Stimulated activated naive CD4-positive, alpha-beta T cell (primary cell): ENCODE data around the gene INHA.

Experiments
- DNase-seq, 6 experiments: peaks; one replicate each; lab custom pipeline; 2025; lab: John Stamatoyannopoulos, UW

Gene INHA

GRCh38 chr2:219540784-219541504, 31.2 kb upstream of the INHA start:
- DNase-seq = no peak

DNA sequence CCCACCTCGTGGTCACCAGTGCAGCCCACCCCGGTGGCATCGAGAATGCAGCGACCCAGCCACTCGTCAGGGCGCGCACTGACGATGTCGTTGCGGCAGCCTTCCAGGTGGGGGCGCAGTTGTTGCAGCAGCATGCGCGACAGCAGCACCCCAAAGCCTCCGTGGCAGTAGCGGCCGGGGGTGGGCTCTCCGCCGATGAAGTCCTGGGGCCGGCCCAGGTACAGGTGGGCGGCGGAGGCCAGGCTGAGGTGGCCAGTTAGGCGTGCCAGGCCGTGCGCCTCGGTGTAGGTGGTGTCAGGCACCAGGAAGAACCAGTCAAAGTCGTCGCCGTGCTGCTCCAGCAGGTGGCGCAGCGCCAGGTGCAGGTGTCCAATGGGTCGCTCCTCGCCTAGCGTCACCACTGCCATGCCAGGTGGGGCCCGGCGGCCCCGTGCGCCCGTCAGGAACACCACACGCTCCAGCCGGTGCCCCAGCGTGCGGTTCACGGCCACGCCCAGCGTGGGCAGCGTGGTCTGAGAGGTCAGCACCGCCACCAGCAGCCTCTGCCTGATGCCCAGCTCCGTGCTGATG, 30.4 kb upstream of the INHA start:
- peak; percentile 74 to 98 (median 88) for DNase-seq

DNA sequence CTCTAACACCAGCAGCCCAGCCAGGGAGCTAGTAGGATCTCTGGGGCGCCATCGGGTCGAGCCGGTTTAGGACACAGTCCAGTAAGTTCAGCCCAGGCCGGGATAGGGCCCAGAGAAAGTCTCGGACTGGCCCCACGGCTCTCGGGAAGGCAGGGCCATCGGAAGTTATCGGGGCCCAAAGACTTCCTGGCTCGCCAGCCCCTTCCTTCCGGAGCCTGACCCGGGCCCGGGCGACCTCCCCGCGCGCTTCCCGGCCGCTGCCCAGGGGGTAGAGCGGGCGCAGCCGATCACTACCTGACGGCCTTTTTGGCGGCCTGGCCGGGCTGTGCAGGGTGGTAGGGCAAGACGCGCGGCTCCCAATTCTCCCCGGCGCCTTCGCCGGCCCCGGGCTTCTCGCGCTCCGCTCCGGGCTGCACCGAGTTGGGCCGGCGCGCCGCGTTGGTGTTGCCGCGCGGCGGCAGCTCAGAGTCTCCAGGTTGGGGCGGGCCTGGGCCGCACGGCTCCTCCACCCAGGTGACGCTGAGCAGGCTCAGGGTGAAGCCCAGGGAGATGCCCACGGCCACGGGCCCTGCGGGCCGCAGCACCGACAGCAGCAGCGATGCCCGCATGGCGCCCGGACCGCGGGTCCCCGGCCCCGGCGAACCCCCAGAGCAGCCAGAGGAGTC, 29.0 kb upstream of the INHA start:
- DNase-seq = peak in 1 of 6 experiments; percentile 81

DNA sequence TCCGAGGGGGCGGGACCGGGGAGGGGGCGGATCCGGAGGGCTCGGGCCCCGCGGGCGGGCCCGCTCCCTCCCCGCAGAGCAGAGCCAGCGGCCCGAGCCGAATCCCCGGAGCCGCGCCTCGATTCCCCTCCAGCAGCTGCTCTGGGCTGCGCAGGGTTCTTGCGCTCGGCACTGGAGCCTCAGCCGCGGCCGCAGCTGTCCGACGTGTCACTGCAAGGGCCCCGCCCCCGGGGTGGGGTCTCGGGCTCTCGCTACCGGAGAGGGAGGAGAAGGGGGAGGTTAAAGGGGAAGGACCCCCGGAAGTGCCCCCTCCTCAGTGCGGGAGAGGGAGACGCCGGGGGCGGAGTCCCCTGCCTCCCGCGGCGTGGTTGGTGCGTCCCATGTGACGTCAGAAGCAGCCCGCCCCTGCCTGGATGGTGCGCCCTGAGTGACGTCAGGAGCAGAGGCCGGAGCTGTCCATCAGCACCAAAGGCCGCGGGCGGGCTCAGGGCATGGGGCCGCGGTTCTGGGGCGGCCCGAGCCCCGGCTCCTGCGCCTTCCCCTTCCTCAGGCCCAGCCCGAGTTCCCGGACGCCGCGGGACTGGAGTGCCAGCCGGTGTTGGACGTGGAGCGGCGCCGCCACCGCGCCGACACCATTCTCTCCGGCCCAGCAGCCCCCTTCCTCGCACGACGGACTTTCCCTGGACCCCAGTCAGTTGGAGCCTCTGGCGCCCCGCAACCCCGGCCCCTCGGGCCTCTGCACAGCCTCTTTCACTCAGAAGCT, 28.3 kb upstream of the INHA start, which contains the start of the genes CHPF and TMEM198:
CHPF (minus strand) TSS at position 214 of the 763 bp plus-strand sequence. CDS start 271 bp downstream, outside the sequence.
TMEM198 (plus strand) TSS at position 433 of the 763 bp plus-strand sequence. CDS start 700 bp downstream, outside the sequence.
- peak; percentile 80 to 94 (median 88) for DNase-seq

DNA sequence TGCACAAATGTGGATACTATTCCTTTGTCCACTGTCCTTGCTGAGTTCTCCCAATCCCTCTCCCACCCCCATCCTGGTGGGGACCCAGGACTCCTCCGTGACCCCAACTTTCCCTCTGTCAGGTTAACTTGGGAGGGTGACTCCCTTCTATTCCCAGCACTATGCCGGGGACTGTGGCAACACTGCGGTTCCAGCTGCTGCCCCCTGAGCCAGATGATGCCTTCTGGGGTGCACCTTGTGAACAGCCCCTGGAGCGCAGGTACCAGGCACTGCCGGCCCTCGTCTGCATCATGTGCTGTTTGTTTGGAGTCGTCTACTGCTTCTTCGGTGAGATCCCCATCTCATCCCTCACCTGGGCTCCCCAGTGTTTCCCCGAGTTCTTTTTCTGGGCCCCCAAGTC, 27.5 kb upstream of the INHA start:
- no peak for DNase-seq

DNA sequence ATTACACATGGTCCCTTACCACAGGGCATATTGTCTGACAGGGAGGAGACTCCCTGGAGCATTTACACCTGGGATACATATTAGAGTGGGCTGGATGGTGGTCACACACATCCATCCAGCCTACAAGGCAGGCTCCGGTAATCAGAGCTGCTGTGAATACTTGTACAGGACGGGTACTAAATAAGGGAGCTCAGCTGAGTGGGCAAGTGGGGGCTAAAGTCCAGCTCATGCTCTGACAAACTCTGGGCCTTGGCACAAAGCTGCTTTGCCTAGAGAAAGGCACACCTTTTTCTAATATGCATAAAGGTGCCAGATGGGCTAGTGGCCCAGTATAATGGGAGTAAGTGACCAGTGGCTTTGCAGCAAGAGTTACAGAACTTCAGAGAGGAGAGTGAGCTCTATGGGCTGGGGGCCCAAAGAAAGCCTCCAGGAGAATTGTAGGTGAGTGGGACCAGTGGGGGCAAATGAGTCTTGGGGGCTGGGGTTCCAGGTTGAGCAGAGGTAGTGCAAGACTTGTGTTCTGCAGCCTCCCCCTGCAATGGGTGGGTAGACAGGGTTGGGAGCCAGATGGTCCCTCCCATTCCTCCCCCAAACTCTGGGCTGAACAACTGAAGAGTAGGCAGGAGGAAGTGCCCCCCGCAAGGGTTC, 26.7 kb upstream of the INHA start:
- no peak for DNase-seq

DNA sequence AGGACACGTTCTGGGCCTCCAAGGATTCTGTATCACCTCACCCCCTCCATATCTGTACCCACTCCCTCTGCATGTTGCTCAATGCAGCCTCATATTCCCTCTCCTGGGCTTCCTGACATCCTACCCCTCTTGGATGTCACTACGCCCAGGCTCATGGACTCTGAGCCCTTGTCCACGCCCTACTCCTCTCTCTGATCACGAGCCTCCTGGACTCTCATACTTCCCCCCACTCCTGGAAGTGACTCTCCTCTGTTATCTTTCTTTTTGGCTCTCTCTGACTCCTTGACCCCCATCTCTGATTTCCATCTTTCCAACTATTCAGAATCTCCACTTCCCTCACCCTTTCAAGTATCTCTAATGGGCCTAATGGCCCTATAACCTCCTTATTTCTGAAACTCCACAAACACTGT, 26.2 kb upstream of the INHA start:
- no peak for DNase-seq

GRCh38 chr2:219547621-219548020, 24.5 kb upstream of the INHA start:
- no peak for DNase-seq

GRCh38 chr2:219548990-219549389, 23.1 kb upstream of the INHA start:
- DNase-seq = no peak

GRCh38 chr2:219549619-219550018, 22.5 kb upstream of the INHA start:
- no peak for DNase-seq

GRCh38 chr2:219551441-219552381, 20.4 kb upstream of the INHA start:
- no peak for DNase-seq

DNA sequence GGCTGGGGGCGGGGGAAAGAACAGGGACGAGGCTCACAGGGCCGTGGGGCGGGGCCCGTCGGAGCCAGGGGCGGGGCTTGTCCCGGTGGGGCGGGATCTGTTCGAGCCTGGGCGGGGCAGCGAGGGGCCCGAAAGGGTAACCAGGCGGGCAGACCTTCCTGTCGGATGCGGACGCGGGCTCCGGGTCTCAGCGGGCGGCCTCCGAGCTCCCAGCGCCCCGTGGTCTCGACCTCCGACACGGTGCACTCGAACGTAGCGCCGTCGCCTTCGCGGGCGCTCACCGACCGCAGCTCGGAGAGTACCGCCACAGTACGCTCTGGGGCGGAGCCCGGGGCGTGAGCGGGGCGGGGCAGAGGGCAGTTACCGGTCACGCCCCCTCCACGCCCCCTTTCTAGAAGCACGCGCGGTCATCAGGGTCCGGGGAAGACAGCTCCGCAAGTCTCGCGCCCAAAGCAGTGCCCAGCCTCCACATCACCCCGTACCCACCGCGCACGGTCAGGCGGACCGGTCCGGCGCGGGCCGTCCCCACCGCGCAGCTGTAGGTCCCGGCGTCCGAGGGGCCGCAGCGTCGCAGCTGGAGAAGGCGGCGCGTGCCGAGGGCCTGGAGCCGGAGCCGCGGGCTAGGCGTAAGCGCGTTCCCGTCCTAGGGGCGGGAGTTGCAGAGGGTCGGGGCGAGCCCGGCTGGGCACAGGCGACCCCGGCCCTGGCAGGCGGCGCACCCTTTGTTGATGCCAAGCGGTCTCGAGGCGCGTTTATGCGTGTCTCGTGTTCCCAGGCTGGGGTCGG, 19.5 kb upstream of the INHA start:
- DNase-seq = peak; percentile 60 to 86 (median 76)

DNA sequence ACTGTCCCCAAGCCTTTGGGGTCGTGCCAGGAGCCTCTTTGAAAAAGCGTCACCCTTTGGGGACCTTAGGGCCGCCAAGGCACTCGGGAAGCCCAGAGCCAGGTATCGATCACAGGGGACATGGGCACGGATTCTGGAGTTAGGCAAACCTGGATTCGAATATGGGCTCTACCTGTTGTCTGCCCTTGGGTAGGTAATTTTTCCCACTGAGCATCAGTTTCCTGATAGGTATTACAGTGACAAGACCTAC, 19.0 kb upstream of the INHA start:
- DNase-seq = peak in 1 of 6 experiments; percentile 25

- DNase-seq = no peak
These were observed 18.6 kb upstream of the INHA start for GRCh38 chr2:219553463-219553963.

- DNase-seq = no peak
These were observed 17.8 kb upstream of the INHA start for GRCh38 chr2:219554350-219554749.

- DNase-seq = no peak
These were observed 16.2 kb upstream of the INHA start for GRCh38 chr2:219555956-219556355.

DNA sequence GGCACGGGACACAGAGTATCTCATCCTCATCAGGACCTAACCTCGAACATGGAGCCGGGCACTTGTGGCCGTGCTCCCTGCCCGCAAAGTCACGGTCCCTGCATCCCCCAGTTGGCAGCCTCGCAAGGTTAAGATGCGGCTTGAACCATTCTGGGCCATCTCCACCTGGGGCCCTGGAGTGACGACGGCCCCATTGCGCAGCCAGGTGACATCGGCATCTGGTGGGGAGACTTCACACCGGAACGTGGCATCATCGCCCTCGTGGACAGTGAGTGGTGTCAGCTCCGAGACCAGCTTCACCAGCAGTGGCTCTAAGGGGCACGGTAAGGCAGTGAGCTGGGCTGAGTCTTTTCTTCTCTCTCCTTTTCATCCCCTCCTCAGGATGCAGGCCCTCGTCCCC, 15.7 kb upstream of the INHA start:
- DNase-seq = no peak

- DNase-seq = no peak
These were observed 14.8 kb upstream of the INHA start for GRCh38 chr2:219557320-219557719.

DNA sequence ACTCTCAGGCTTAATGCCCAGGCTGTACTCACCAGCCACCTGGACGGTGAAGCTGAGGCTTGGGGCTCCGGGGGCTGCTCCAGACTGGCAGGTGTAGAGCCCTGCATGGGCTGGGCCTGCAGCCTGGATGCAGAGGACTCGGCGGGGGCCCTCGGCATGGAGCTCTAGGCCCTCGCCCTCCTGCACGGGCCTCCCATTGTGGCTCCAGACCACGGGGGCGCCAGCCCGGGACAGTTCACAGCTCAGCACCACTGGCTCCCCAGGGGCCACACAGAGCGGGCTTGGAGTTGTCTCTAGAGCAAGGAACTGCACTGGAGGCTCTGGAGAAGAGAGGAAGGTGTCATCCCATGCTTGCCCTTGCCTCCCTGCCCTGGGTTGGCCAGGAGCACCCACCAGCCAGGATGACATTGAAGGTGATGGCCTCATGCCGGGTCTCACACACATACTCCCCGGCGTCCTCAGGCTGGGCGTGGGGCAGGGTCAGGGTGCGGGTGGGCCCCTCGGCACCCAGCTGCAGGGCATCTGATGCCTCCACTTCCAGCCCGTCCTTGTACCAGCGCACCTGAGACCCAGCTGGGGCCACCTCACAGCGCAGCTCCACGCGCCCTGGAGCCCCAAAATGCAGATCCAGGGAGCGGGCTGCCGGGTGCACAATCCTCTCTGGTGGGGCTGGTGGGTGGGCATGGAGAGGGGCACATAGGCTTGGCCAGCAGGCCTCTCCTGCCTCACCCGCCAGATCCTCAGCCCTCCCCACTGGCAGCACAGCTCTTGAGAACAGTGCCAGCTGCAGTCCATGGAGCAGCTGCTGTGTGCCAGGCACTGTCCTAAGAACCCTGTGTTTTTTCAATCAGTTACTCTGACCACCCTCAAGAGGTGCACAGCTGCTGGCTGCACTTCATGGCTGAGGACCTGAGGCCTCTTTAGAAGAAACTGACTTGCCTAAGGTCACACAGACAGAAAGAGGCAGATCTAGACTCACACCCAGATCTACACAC, 14.0 kb upstream of the INHA start:
- DNase-seq = no peak
